SHP77 treated with DMSO at 0.1 percent for 48 hours (cell line): ENCODE measurements around the gene ZBTB16.

Experiments
- DNase-seq: peaks from one replicate; lab custom pipeline; 2025; lab: John Stamatoyannopoulos, UW

Gene ZBTB16, protein sequence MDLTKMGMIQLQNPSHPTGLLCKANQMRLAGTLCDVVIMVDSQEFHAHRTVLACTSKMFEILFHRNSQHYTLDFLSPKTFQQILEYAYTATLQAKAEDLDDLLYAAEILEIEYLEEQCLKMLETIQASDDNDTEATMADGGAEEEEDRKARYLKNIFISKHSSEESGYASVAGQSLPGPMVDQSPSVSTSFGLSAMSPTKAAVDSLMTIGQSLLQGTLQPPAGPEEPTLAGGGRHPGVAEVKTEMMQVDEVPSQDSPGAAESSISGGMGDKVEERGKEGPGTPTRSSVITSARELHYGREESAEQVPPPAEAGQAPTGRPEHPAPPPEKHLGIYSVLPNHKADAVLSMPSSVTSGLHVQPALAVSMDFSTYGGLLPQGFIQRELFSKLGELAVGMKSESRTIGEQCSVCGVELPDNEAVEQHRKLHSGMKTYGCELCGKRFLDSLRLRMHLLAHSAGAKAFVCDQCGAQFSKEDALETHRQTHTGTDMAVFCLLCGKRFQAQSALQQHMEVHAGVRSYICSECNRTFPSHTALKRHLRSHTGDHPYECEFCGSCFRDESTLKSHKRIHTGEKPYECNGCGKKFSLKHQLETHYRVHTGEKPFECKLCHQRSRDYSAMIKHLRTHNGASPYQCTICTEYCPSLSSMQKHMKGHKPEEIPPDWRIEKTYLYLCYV

GRCh38 chr11:114059278-114059983 is at the start of gene ZBTB16:
Gene ZBTB16, plus strand, starts transcription at chr11:114059711. Its CDS starts 3,590 bp downstream, at chr11:114063301.
- DNase-seq, result no peak

DNA sequence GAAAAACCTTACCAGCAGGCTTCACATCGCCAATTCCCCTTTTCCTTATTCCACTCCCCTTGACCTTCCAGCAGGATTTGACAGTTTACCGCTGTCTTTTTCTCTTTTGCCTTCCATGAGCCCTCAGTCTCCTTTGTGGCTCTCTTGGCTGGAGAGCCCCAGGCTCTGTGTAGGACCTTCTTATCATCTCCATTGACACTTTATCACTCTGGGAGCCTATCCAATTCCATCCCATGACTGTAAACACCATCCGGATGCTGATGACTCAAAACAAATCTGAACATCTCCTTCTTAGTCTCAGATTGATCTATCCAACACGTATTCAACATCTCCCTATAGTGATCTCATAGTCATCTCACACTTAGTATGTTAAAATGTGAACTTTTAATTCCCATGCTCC is 48.6 kb upstream of the ZBTB16 start:
- no peak for DNase-seq

GRCh38 chr11:114011443-114011842 is 48.1 kb upstream of the ZBTB16 start:
- DNase-seq, result no peak

DNA sequence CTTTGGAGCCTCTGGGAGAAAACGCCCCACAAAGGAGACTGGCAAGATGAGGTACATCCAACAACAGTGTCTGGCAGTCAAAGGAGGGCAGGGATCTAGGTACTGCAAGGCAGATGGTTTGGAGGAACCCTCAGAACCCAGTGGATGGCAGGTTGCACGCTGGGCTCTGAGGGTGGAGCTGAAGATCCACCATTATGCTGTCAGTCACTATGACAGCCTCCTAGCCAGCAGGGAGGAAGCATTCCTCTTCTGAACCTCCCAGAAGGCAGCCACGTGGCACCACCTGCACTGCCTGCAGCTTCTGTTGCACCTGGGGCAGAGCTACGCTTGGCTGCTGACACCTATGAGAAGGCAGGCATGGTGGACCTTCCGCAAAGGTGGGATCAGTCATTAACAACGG is 44.4 kb upstream of the ZBTB16 start:
- no peak for DNase-seq

- DNase-seq, result no peak
Measured at GRCh38 chr11:114016986-114017385, 42.5 kb upstream of the ZBTB16 start.

DNA sequence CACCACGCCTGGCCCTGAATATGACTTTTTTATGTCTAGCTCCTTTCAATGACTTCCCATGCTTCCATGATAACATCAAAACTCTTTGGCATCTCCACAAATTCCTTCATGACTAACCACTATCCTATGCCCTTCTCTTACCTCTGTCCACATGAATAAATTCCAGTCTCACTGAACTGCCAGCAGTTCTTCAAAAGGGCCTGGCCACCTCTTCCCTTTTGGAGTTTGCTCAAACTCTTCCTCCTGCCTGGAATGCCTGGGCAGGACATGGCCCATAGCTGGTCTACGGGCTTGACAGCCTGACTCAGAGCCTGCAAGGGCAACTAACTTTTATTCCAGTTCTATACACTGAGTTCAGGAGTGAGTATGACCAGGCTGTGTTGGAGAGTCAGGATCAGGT is 41.8 kb upstream of the ZBTB16 start:
- no peak for DNase-seq

DNA sequence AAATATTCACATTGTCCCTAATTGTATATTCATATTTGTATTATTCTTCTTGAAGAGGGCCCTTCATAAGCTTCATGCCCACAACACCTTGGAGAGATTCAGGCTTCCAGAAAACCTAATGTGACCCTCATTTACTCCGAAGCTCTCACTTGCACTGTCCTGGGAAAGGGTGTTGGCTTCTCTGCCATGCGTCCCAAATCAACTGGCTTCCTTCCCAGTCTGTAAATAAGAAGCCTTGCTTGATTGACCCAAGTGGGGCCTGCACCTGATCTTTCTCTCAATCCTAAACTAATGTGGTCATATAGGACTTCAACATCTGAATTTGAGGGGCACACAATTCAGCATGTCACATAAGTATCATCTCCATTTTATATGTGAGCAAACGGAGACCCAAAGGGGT is 40.5 kb upstream of the ZBTB16 start:
- DNase-seq, result no peak

DNA sequence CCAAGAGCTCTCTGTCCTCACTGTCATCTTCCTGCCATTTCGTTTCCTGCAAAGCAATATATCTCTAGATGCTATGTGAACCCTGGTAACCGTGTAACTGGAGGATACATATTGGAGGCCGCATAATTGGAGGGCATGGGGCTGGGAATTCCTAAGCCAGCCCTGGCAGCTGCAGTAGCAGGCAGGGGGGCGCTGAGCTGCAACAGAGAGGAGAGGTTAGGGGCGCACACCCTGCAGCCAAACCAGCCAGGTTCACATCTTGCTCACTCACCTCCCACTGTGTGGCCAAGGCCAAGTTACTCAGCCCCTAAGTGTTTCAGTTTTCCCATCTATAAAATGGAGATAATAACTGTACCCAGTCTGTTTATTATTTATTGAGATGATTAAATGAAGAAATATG is 39.9 kb upstream of the ZBTB16 start:
- no peak for DNase-seq

DNA sequence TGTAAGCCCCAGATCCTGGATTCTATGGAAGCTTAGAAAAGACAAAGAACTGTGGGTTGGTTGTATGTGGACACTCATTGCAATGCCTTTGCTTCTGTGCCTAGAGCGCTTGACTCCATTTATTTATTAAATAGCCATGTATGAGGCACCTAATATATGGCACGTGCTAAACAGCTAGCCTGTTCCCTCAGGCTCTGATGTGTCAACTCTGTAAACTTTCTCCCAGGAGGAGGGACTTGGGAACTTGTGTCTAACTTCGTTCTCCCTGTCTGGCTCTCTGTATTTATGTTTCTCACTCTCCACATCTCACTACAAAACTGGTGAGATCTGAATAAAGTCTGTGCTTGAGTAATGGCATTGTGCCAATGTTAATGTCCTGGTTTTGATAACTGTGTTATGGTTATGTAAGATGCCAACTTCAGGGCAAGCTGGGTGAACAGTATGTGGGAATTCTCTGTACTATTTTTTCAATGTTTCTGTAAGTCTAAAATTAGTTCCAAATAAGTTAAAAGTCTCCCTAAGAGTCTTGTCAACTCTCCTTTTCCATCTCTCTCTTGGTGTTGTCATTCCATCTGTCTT is 34.1 kb upstream of the ZBTB16 start:
- no peak for DNase-seq

DNA sequence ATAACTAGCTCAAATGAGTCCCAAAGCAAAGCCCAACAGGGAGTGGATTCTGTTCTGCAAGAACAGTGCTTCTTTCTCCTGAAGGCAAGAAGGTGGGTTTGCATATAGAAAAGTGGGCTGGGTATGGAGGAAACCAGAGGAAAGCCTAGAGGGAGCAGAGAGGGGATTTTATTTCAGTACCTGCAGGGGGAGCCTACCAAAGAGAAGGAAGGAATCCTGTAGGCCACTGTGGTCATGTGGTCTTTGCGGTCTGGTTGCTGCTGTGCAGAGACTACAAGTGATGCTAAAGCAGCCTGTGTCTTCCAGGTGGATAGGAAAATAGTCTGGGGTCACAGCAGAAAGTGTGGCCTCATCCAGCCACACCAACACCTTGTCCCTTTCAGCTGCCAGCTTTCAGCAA is 33.2 kb upstream of the ZBTB16 start:
- DNase-seq, result no peak

DNA sequence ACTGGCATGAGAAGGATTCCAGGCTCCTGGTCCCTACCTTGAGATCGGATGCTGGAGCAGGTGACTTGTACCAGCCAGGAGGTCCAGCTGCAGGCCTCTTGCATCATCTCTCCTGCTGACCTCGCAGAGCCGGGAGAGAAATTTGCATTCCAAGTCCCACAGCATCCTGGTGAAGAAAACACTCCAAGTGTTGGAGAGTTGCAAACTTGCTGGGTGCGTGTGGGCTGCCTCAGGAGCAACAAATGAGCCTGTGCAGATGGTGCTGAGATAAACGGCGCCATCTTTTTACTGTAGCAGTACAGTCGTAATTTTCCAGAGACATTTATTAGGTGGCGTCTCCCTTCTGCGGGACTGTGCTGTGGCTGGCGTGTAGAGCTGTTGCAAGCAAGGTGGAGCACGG is 32.1 kb upstream of the ZBTB16 start:
- no peak for DNase-seq

GRCh38 chr11:114027926-114028325 is 31.6 kb upstream of the ZBTB16 start:
- no peak for DNase-seq

DNA sequence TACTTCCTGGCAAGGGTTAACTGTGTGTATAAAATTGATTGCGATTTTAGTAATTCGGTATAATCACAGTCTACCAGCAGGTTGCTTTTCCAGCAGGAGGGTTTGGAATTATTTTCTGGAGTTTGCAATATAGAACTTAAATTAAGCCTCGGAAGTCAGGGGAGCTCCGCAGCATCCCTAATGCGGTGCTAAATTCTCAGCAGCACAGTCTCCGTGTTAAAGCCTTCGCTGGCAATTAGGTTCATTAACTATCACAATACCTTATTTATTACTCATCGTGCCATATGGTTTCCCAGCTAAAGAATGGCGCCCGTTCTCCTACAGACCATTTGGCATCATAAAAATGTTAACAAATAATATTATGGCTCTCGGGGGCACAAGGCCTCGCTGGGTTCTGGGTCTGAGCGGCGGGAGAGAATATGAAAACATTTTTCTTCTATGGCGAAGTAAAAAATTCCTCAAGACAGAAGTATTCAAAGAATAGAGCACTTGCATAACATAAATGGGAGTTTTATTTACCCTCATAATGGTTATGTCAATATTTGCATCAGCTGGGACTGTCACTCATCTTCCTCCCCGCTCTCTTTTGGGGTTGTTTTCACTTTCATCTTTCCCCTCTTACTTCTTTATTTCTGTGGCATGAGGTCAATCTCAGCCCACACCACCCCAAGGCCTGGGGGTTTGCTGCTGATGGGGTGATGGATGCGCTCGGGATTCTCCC is 28.1 kb upstream of the ZBTB16 start:
- no peak for DNase-seq

- no peak for DNase-seq
Measured at GRCh38 chr11:114031967-114032320, 27.6 kb upstream of the ZBTB16 start.

GRCh38 chr11:114033066-114033465 is 26.4 kb upstream of the ZBTB16 start:
- no peak for DNase-seq

DNA sequence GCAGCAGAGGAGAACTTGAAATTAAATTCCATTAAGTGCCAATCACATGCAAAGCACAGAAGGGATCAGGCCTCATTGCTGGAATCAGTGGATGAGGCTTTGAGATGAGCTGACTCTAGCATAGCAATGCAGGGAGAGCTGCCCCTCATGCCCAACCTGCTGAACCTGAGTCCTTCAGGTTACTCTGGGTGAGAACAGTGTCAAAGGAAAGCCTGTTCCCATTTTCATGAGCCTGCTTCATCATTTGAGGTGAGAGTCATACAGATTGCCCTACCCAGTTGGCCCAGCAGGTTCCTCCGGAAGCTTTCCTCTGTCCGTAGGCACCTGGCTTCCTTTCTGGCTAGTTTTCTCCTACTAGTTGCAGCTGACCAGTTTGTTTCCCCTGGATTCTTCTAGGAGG is 25.9 kb upstream of the ZBTB16 start:
- no peak for DNase-seq

GRCh38 chr11:114034956-114035355 is 24.6 kb upstream of the ZBTB16 start:
- no peak for DNase-seq

- DNase-seq, result peak; percentile 5
Measured at GRCh38 chr11:114036147-114036811, 23.2 kb upstream of the ZBTB16 start.

DNA sequence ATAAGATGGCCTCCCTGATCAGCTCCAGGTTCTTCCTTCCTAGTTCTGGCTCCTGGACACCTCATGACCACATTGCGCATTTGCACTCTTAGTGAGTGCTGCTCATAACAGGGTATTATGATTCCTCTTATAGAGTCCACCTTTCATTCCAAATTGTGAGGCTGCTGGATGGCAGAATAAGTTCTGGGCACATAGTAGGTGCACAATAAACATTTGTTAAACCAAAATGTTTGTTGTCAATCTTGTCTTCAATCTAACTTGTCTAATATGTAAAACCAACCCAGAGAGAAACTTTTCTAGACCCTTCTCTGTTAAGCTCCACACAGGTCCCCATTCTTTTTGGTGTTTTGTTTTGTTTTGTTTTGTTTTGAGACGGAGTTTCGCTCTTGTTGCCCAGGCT is 22.6 kb upstream of the ZBTB16 start:
- DNase-seq, result no peak

DNA sequence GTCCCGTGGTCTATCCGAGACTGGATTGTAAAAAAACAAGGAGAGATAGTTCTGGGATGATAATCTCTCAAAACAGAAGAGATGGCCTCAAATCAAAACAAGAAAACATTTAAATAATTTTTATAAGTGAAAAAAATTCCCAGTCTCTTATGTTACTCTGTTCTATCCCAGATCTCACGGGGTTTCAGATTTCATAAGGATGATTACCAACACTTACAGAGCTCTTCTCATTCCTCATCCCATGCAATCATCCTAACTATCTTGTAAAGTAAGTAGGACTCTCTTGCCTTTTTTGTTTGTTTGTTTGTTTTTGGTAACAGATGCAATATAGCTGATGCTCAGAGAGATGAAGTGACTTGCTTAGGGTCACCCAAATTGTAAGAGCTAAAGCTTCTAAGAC is 20.0 kb upstream of the ZBTB16 start:
- DNase-seq, result no peak

GRCh38 chr11:114040706-114041211 is 18.8 kb upstream of the ZBTB16 start:
- DNase-seq, result no peak
